ENCODE data around the gene MRPS12. TPM values are rescaled to one million over a fixed set of nuclear protein-coding genes. Genes with fewer than 3 reads are reported as not detected.

The MRPS12 gene
- total RNA-seq, 4 donors from 2014 or later, result 16.9 to 83.8 (median 19.2) TPM

DNA sequence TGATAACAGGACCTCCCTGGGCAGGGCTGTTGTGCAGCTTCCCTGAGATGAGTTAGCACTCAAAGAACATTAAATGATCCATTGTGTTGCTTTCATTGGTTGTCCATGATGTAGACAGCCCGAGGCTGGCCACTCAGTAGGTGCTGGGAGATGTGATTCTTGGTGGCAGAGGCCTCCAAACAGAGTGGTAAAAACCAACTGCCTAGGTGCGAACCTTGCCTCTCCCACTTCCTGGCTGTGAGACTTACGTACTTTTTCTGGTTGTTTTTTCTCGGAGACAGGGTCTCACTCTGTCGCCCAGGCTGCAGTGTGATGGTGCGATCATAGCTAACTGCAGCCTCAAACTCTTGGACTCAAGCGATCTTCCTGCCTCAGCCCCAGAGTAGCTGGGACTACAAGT is 6.4 kb upstream of the MRPS12 start:
- Histone ChIP-seq H3K36me3 (no peaks in the 10 kb centered on the region), H3K4me3 (no peak overlapping the region), H3K27me3 (no peaks in the 10 kb centered on the region), H3K27ac (no peak overlapping the region), H3K4me1 (no peaks in the 10 kb centered on the region), H3K9me3 (no peaks in the 10 kb centered on the region)
- DNase-seq, result no peak
- TF ChIP-seq POLR2A (IDR thresholded peaks at IDR 0.05), result no peak
- TF ChIP-seq, protein P1, sequence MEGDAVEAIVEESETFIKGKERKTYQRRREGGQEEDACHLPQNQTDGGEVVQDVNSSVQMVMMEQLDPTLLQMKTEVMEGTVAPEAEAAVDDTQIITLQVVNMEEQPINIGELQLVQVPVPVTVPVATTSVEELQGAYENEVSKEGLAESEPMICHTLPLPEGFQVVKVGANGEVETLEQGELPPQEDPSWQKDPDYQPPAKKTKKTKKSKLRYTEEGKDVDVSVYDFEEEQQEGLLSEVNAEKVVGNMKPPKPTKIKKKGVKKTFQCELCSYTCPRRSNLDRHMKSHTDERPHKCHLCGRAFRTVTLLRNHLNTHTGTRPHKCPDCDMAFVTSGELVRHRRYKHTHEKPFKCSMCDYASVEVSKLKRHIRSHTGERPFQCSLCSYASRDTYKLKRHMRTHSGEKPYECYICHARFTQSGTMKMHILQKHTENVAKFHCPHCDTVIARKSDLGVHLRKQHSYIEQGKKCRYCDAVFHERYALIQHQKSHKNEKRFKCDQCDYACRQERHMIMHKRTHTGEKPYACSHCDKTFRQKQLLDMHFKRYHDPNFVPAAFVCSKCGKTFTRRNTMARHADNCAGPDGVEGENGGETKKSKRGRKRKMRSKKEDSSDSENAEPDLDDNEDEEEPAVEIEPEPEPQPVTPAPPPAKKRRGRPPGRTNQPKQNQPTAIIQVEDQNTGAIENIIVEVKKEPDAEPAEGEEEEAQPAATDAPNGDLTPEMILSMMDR (IDR thresholded peaks at IDR 0.05), result no peak
- intact Hi-C loops (cut with DNase I; ENCODE audit: low total_unique reads), result no loop called here

DNA sequence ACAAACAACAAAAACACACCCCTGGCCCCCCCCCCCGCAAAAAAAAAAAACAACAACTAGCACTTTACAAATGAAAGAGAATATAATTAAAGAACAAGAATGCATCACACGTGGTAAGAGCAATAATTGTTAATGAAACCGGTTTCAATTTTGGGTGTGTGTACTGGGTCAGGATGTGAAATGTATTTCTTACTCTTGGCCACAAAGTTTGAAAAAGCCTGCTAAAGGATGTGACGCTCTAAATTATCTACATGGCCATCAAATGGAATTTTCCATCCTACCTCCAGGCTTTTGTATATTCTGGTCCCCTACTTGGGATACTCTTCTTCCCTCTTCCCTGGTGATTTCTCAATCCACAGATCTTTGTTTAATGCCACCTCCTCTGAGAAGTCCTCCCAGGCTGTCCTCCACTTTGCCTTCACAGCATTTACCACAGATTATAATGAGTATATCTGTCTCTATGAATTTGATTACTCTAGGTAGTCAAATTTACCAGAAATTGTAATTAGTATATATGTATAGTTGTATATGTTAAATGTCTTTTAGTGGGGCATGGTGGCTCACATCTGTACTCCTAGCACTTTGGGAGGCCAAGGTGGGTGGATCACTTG is 2.2 kb upstream of the MRPS12 start:
- intact Hi-C loops (cut with DNase I; ENCODE audit: low total_unique reads), result no loop called here

DNA sequence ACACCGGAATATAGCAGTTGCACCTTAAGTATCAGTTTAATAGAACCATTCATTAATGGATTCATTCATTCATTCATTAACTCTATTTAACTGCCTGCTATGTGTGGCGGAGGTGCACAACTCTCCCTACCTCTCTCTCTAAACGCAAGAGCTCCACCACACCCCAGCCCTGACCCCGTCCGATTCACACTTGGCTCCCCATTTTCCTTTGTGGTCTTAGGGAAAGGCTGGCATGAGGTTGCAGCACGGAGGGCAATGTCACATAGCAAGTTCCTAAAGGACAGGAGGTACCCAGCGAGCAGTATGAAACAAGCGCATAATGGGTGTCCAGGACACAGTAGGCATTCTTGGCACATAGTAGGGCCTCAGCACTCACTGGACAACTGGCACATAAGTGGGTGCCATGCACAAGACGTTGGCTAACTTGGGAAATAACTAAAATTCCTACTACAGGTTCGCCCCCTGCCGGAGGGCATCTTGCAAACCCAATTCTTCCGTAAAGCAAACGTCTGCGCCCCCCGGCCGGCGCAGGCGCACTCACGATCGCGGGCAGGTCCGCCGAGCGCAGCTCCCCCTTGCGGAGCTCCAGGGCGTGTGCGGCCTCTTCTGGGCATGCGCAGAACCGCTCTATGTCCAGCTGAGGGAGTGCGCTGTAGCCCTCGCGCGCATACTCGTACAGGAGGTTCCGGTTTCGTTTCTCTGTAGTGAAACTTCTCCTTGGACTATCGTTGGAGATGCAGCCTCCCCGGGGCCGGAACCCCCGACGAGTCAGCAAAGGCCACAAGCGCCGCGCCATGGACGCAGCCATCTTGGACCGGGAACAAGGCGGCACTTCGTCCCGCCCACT is 592 bp upstream of the MRPS12 start, which contains the start of gene SARS2:
Gene SARS2, minus strand, starts transcription at position 835 of the 847 bp plus-strand sequence. Its CDS starts 27 bp downstream, at position 808.
- H3K27ac ChIP-seq, result peak within 1 kb of the TSS; percentile 85 to 87
- H3K36me3 ChIP-seq, result no peaks in the 10 kb centered on the region
- DNase-seq, result peak; percentile 93 to 95
- H3K27me3 ChIP-seq, result no peaks in the 10 kb centered on the region
- peak within 1 kb of the TSS; percentile 64 to 82 for H3K4me3 ChIP-seq
- H3K4me1 ChIP-seq, result peaks cover 0 to 7% of the 10 kb centered on the region in 2 donors
- no peaks in the 10 kb centered on the region for H3K9me3 ChIP-seq
- TF ChIP-seq, protein P1 (IDR thresholded peaks at IDR 0.05), result peak; percentile 98 to 99 (median 98)
- TF ChIP-seq POLR2A (IDR thresholded peaks at IDR 0.05), result no peak
- intact Hi-C loops (cut with DNase I; ENCODE audit: low total_unique reads), result no loop called here

More for the DNA sequence above, 2.2 kb upstream of the MRPS12 start:
- H3K36me3 ChIP-seq, result no peaks in the 10 kb centered on the region
- H3K4me3 ChIP-seq, result no peak overlapping the region
- H3K4me1 ChIP-seq, result peaks cover 0 to 7% of the 10 kb centered on the region in 2 donors
- DNase-seq, result no peak
- H3K9me3 ChIP-seq, result no peaks in the 10 kb centered on the region
- TF ChIP-seq POLR2A (IDR thresholded peaks at IDR 0.05), result no peak
- no peak overlapping the region for H3K27ac ChIP-seq
- no peaks in the 10 kb centered on the region for H3K27me3 ChIP-seq

DNA sequence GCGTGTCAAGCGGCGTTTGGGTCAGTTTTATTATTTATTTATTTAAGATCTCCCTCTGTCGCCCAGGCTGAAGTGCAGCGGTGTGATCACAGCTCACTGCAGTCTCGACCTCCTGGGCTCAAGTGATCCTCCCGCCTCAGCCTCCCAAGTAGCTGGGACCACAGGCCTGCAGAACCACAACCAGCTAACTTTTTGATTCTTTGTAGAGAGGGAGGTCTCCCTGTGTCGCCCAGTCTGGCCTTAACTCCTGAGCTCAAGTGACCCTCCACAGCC is 713 bp downstream of the MRPS12 start:
- Histone ChIP-seq H3K27ac (peak overlapping the region in 1 of 2 donors; percentile 85), H3K27me3 (no peaks in the 10 kb centered on the region), H3K4me1 (peaks cover 0 to 7% of the 10 kb centered on the region in 2 donors), H3K9me3 (no peaks in the 10 kb centered on the region), H3K36me3 (no peaks in the 10 kb centered on the region), H3K4me3 (peak overlapping the region; percentile 64 to 82)
- DNase-seq, result no peak
- TF ChIP-seq, protein P1 (IDR thresholded peaks at IDR 0.05), result no peak
- TF ChIP-seq POLR2A (IDR thresholded peaks at IDR 0.05), result no peak
- intact Hi-C loops (cut with DNase I; ENCODE audit: low total_unique reads), result no loop called here

DNA sequence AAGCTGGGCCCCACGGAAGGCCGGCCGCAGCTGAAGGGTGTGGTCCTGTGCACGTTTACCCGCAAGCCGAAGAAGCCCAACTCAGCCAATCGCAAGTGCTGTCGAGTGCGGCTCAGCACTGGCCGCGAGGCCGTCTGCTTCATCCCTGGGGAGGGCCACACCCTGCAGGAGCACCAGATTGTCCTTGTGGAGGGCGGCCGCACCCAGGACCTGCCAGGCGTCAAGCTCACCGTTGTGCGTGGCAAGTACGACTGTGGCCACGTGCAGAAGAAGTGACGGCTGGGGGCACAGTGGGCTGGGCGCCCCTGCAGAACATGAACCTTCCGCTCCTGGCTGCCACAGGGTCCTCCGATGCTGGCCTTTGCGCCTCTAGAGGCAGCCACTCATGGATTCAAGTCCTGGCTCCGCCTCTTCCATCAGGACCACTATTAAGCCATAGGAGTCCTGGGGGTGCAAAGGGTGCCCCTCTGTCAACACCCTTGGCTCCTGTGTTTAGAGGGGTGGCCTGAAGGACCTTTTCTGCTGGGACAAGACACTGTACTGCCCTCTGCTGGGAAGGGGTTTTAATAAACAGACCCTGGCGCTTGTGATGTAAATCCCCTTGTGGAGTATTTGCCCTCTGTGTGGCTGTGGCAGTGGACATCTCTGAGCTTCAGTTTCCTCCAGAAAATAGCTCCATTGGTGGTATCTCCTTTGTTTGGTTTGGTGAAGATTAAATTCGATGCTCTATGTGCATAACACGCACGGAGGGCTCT is 1.9 kb downstream of the MRPS12 start:
- Histone ChIP-seq H3K27ac (no peak overlapping the region), H3K27me3 (no peaks in the 10 kb centered on the region), H3K4me1 (peaks cover 0 to 7% of the 10 kb centered on the region in 2 donors), H3K9me3 (no peaks in the 10 kb centered on the region), H3K4me3 (no peak overlapping the region), H3K36me3 (no peaks in the 10 kb centered on the region)
- intact Hi-C loops (cut with DNase I; ENCODE audit: low total_unique reads), result no loop called here
- TF ChIP-seq, protein P1 (IDR thresholded peaks at IDR 0.05), result no peak
- no peak for TF ChIP-seq POLR2A (IDR thresholded peaks at IDR 0.05)
- no peak for DNase-seq
